ENCODE results near the gene PCYT2.

PCYT2 gene

DNA sequence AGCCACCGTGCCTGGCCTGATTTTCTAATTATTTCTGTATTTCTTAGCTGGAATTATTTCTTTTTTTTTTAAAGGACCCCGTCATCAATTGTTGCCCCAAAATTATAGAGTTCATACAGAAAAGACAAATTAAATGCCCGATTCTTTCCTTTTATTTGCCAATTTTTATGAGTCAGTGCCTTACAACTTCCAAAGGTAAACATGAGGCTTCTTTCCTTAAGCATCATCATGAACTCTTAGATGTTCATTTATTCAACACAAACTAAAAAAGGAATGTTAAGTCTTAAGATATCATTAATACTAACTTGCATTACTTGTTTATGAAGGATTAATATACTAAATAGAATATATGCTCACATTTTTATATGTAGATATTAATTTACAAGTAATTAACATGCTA lies 32.9 kb downstream of the PCYT2 start:
- TF ChIP-seq, protein P1, sequence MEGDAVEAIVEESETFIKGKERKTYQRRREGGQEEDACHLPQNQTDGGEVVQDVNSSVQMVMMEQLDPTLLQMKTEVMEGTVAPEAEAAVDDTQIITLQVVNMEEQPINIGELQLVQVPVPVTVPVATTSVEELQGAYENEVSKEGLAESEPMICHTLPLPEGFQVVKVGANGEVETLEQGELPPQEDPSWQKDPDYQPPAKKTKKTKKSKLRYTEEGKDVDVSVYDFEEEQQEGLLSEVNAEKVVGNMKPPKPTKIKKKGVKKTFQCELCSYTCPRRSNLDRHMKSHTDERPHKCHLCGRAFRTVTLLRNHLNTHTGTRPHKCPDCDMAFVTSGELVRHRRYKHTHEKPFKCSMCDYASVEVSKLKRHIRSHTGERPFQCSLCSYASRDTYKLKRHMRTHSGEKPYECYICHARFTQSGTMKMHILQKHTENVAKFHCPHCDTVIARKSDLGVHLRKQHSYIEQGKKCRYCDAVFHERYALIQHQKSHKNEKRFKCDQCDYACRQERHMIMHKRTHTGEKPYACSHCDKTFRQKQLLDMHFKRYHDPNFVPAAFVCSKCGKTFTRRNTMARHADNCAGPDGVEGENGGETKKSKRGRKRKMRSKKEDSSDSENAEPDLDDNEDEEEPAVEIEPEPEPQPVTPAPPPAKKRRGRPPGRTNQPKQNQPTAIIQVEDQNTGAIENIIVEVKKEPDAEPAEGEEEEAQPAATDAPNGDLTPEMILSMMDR (IDR thresholded peaks at IDR 0.05; ENCODE audit: borderline replicate concordance, extremely low read depth, low read length, poor library complexity, severe bottlenecking) = no peak
- no peak for TF ChIP-seq EZH2 (IDR thresholded peaks at IDR 0.05; ENCODE audit: borderline replicate concordance, low read depth, low read length, severe bottlenecking)
- Histone ChIP-seq H3K4me2 (ENCODE audit: insufficient read depth, low read length) (no peak overlapping the region), H3K27me3 (ENCODE audit: insufficient read depth, low read length, poor library complexity) (no peaks in the 10 kb centered on the region), H3K4me3 (ENCODE audit: low read depth in 1 of 2, low read length in 2 of 2) (no peak overlapping the region), H3K9ac (ENCODE audit: low read depth, low read length) (no peak overlapping the region), H2AFZ (ENCODE audit: low read depth, low read length) (no peak overlapping the region), H3K79me2 (ENCODE audit: insufficient read depth, low read length) (peaks cover 19% of the 10 kb centered on the region; the same call in 1 of the 2 replicates), H3K27ac (ENCODE audit: low read length) (no peak overlapping the region), H3K9me3 (ENCODE audit: insufficient read depth, low read length, severe bottlenecking) (no peaks in the 10 kb centered on the region), H3K4me1 (ENCODE audit: insufficient read depth, low read length) (no peaks in the 10 kb centered on the region; the same call in none of the 2 replicates), H3K36me3 (ENCODE audit: insufficient read depth, low read length) (peaks cover 49% of the 10 kb centered on the region), H4K20me1 (ENCODE audit: insufficient read depth, low read length) (no peaks in the 10 kb centered on the region; the same call in 1 of the 2 replicates)
- ATAC-seq (ENCODE audit: insufficient read depth, low read depth) (no peak), DNase-seq (no peak)

DNA sequence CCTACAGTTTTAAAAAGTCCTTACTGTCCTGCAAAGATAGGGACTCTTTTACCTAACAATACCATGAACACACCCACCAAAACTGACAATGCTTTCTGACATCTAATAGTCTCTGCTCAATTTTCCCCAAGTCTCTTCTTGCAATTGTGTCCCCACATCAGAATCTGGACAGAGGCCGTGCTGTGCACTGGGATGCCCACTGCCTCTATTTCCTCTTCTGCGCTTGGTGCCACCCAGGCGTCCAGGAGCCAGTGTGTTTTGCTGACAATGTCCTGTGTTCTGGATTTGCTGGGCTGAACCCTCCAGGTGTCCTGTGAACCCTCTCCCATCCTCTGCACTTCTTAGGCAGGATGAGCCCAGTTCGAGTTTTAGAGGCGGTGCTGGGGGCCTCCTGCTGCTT lies 33.6 kb downstream of the PCYT2 start:
- no peak overlapping the region for H3K27ac ChIP-seq (ENCODE audit: low read length)
- no peak overlapping the region for H3K4me2 ChIP-seq (ENCODE audit: insufficient read depth, low read length)
- peaks cover 46% of the 10 kb centered on the region for H3K36me3 ChIP-seq (ENCODE audit: insufficient read depth, low read length)
- peaks cover 7% of the 10 kb centered on the region for H3K4me1 ChIP-seq (ENCODE audit: insufficient read depth, low read length)
- DNase-seq (no peak), ATAC-seq (ENCODE audit: insufficient read depth, low read depth) (no peak)
- no peak overlapping the region for H2AFZ ChIP-seq (ENCODE audit: low read depth, low read length)
- no peak overlapping the region for H3K9ac ChIP-seq (ENCODE audit: low read depth, low read length)
- no peaks in the 10 kb centered on the region; the same call in 1 of the 2 replicates for H4K20me1 ChIP-seq (ENCODE audit: insufficient read depth, low read length)
- no peaks in the 10 kb centered on the region for H3K9me3 ChIP-seq (ENCODE audit: insufficient read depth, low read length, severe bottlenecking)
- H3K4me3 ChIP-seq (ENCODE audit: low read depth in 1 of 2, low read length in 2 of 2) = no peak overlapping the region
- H3K79me2 ChIP-seq (ENCODE audit: insufficient read depth, low read length) = peaks cover 25% of the 10 kb centered on the region
- TF ChIP-seq EZH2 (IDR thresholded peaks at IDR 0.05; ENCODE audit: borderline replicate concordance, low read depth, low read length, severe bottlenecking) = no peak
- TF ChIP-seq, protein P1 (IDR thresholded peaks at IDR 0.05; ENCODE audit: borderline replicate concordance, extremely low read depth, low read length, poor library complexity, severe bottlenecking) = no peak
- no peaks in the 10 kb centered on the region for H3K27me3 ChIP-seq (ENCODE audit: insufficient read depth, low read length, poor library complexity)

DNA sequence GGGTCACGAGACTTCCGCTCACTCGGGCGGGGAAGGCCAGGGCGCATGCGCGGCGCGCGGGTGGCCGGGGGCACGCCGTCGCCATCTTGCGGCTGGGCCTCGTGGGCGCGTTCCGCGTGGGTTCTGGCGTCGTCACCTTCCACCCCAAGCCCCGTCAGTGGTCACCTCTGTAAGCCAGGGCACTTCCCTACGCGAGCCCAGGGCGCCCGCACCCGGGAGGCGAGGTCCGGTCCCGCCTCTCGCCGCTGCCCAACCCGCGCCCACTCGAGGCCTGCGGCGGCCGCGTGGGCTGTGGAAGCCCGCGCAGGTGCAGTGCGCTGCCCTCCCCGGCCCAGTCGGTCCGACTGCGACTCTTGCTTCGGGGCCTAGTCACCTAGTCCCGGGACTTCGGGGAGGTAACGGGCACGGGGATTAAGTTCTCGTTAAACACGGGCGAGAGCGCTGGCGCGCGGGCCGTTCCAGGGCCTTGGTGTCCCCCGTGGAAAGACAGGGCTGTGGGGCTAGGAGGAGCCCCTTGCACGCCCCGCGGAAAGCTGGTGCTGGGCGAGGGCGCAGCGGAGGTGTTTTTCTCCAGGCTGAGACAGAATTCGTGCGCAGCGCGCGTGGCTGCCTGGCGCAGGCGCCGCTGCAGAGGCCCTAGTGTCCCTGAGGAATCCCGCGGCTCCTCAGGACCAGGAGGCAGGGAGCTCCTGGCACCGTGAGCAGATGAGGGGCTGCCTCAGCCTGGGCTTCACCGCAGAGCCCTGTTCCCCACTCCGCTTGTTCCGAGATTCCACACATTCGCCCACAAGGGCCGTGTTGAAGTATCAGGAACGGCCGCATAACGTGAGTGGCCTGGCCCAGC lies 39.6 kb downstream of the PCYT2 start:
- no peaks in the 10 kb centered on the region for H3K9me3 ChIP-seq (ENCODE audit: insufficient read depth, low read length, severe bottlenecking)
- ATAC-seq (ENCODE audit: insufficient read depth, low read depth) (peak; percentile 33), DNase-seq (peak; percentile 94)
- H3K4me2 ChIP-seq (ENCODE audit: insufficient read depth, low read length) = peak overlapping the region; percentile 69
- H4K20me1 ChIP-seq (ENCODE audit: insufficient read depth, low read length) = peaks cover 40% of the 10 kb centered on the region
- peak overlapping the region; percentile 89 for H2AFZ ChIP-seq (ENCODE audit: low read depth, low read length)
- peaks cover 36% of the 10 kb centered on the region for H3K4me1 ChIP-seq (ENCODE audit: insufficient read depth, low read length)
- peak overlapping the region; percentile 99 for H3K27ac ChIP-seq (ENCODE audit: low read length)
- H3K4me3 ChIP-seq (ENCODE audit: low read depth in 1 of 2, low read length in 2 of 2) = peak overlapping the region; percentile 74 to 92
- H3K27me3 ChIP-seq (ENCODE audit: insufficient read depth, low read length, poor library complexity) = no peaks in the 10 kb centered on the region
- H3K79me2 ChIP-seq (ENCODE audit: insufficient read depth, low read length) = peaks cover 61% of the 10 kb centered on the region
- H3K36me3 ChIP-seq (ENCODE audit: insufficient read depth, low read length) = peaks cover 42% of the 10 kb centered on the region
- TF ChIP-seq, protein P1 (IDR thresholded peaks at IDR 0.05; ENCODE audit: borderline replicate concordance, extremely low read depth, low read length, poor library complexity, severe bottlenecking) = peak; percentile 41
- no peak for TF ChIP-seq EZH2 (IDR thresholded peaks at IDR 0.05; ENCODE audit: borderline replicate concordance, low read depth, low read length, severe bottlenecking)
- H3K9ac ChIP-seq (ENCODE audit: low read depth, low read length) = peak overlapping the region; percentile 99

Measured in DND-41 (cell line).